Frontal cortex (tissue), 4 donors: ENCODE results near the gene CRIP1. TPM values are rescaled to one million over a fixed set of nuclear protein-coding genes. Genes with fewer than 3 reads are reported as not detected.
A peak's percentile ranks its signal among the peaks of the same experiment; 100 is the strongest.

ENCODE experiments used
- DNase-seq, 2 donors: peaks; one replicate each; pipeline ENCODE4 v3.0.0; 2012; ENCODE audit warnings: low spot score in 2 of 2
- FAIRE-seq: peaks from 2 replicates; lab custom pipeline; 2012; peaks lifted over from hg19 to GRCh38; lab: Jason Lieb, UNC
- total RNA-seq: library from RNA; depleted of rRNA; stranded (reverse); fragments of >200 nt; gene quantifications from one replicate; pipeline ENCODE4 v1.2.3, GENCODE V29; 2014
- donor health status: control.
- donor health status: control.
- donor health status: control.

Gene CRIP1
- total RNA-seq, 1 donor from 2014 or later: not detected

GRCh38 chr14:105450123-105450505, 36.6 kb upstream of the CRIP1 start:
- no peak for DNase-seq
- FAIRE-seq: no peak

DNA sequence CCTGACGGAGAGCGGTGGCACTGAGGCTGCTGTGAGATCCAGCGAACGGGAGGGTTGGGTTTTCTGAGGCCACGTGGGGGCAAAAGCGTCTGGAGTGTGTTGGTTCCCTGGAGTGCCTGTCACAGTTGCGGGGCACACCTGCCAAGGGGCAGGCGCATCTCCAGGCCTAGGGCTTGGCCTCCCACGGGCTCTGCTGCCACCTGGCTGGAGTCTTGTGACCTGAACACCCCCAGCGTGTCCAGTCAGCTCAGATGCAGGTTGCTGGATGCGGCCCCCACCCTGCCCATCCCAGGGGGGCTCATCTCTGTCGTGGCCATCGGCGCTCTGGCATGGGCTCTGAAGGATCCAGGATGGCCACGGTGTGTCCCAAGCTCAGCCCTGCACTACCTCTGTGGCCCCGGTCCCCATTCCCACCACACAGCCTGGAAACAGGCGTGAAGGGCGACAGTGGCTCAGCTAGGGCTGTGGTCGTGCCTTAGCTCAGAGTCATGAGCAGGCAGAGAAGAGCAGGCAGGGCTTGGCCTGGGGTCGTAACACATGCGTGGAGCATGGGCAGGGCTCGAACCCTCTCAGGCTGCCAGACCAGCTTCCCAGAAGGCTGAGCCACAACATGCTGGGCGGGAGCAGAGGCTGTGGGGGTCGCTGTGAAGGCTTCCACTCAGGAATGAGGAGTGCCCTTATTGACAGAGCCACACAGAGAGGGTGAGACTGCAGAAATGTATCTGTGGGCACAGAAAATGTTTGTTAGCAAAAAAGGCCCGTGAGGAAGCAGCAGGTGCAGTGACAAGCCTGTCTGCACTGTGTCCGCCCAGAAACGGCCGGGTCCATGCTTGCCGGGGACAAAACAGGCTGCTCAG, 35.6 kb upstream of the CRIP1 start:
- DNase-seq: no peak
- FAIRE-seq: no peak

- DNase-seq (no peak), FAIRE-seq (no peak)
Observed at GRCh38 chr14:105452963-105453362, 33.7 kb upstream of the CRIP1 start.

DNA sequence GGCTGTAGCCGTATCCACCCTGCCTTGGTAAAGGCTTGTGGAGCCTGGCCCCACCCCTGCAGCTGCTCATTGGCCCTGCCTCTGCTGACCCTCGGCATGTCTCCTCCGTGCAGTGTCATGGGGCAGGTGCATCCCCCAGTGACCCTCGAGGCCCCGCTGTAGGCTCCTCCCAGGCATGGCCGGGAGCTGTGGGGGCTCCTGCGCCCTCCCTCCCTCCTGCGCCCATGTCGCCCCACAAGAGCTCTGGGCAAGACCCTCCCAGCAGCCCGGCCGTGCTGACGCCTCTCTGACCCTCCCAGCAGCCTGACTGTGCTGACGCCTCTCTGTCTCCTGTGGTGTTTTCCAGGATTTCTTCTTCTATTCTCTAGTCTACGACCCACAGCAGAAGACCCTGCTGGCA, 32.8 kb upstream of the CRIP1 start:
- no peak for FAIRE-seq
- no peak for DNase-seq

- FAIRE-seq (no peak), DNase-seq (no peak)
Observed at GRCh38 chr14:105455086-105455640, 31.5 kb upstream of the CRIP1 start.

DNA sequence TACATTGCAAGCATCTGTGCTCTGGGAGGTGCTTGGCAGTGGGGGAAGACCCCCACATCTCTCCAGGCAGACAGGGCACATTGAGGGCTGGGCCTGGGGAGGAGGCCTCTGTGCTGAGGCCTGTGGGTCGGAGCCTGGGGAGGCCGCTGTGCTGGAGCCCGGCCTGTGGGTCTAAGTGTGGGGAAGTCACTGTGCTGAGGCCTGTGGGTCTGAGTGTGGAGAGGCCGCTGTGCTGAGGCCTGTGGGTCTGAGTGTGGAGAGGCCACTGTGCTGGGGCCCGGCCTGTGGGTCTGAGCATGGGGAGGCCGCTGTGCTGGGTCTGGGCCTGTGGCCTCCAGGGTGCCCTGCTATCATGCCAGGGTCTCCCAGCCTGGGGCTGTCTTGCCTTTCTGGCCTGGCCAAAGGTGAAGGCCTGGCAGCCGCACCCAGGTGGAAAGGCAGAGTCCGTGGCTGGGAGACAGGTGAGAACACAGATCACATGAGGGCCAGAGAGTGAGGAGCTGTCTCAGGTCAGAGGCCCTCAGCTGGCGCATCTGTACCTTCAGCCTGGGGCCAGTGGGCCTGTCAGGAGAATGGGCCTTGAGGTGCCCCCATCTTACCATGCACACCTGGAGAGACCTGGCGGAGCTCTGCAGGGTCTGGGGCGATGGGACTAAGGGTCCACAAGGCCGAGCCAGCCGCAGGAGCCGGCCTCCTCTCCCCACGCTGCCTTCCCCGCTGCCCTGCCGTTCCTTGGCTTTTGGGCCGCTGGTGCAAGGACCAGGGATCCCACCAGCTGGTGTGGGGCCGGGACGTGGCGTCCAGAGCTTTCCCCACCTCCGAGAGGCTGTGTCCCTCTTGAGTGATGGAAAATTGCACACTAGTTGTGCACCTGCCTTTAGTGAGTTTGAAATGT, 30.7 kb upstream of the CRIP1 start:
- no peak for FAIRE-seq

DNA sequence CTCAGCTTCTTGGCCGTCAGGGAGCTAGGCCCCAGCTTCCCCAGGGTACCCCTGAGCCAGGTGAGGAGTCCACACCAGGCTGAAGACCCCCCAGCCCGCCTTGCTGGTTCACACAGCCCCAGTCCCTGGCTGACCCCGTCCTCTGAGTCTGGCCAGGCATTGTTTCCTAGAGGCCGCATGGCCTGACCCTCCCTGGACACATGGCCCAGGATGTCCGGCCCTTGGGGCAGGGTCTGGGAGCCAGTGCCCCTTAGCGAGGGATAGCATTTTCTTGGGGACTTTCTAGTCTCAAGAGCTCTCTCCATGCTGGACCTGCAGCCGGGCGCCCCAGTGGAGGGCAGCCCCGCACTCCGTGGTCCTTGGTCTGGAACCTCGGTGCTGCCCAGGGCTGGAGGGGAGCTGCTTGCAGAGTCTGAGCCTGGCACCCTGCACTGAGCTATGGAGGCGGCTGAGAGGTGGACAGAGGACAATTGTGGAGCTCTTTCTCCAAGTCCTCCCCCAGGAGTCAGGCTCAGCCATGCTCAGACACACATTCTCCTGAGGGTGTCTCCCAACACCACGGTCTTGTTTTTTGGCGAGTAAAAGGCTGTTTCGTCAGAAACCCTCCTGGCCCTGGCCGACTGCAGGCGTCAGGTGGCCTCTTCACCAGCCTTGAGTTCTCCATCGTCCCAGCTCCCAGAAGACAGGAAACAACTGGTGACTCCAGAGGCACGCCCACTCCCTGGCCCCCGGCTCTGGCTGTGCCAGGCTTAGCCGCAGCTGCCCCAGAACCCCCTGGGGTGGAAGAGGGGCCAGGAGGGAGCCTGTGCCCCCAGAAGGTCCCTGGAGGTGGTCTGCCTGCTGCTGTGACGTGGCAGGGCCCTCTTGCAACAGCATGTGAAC, 29.7 kb upstream of the CRIP1 start:
- DNase-seq (peak in 1 of 2 donors; percentile 69), FAIRE-seq (no peak)

More for the DNA sequence above, 30.7 kb upstream of the CRIP1 start:
- no peak for DNase-seq

- FAIRE-seq (no peak), DNase-seq (no peak)
Observed at GRCh38 chr14:105458010-105458409, 28.7 kb upstream of the CRIP1 start.

DNA sequence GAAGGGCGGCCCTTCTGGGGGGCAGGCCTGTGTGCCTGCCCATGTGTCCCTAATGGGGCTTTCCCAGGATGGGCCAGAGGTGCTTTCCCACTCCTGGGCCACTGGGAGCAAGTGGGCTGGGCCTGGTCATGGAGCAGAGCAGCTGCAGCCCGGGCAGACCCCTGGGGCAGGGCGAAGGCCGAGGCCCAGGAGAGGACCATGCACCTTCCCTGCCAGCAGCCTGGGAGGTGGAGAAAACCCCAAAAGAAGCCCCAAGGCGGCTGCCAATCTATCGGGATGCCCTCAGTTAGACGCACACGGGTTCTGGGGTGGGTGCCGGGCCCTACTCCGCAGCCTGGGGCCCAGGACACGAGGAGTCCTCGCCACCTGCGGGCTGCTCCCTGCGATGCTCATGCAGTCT, 28.1 kb upstream of the CRIP1 start:
- DNase-seq (no peak), FAIRE-seq (no peak)

GRCh38 chr14:105460116-105460515, 26.6 kb upstream of the CRIP1 start:
- DNase-seq (no peak), FAIRE-seq (no peak)

DNA sequence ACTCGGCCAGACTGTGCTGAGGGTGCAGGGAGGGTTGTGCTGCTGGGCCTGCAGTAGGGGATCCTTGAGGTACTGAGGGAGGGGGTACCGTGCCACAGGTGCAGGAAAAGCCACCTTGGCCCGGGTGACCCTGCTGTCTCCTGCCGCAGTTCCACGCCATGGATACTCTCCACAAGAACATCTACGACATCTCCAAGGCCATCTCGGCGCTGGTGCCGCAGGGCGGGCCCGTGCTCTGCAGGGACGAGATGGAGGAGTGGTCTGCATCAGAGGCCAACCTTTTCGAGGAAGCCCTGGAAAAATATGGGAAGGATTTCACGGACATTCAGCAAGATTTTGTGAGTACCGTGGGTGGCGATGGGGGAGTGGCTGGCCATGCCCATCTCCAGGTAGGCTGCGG, 26.1 kb upstream of the CRIP1 start:
- FAIRE-seq: no peak
- DNase-seq: no peak

GRCh38 chr14:105461903-105462302, 24.8 kb upstream of the CRIP1 start:
- FAIRE-seq: no peak

DNA sequence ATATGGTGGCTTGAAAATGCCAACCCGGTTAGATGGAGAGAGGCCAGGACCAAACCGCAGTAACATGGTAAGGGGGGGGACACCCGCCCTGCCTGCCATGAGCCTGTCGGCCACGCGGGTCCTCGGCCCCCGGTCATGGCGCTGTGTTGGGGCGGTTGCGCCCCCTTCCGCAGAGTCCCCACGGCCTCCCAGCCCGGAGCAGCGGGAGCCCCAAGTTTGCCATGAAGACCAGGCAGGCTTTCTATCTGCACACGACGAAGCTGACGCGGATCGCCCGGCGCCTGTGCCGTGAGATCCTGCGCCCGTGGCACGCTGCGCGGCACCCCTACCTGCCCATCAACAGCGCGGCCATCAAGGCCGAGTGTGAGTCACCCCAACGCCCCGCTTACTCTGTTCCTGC, 22.2 kb upstream of the CRIP1 start:
- no peak for FAIRE-seq
- no peak for DNase-seq

More at GRCh38 chr14:105461903-105462302, 24.8 kb upstream of the CRIP1 start:
- DNase-seq: no peak

DNA sequence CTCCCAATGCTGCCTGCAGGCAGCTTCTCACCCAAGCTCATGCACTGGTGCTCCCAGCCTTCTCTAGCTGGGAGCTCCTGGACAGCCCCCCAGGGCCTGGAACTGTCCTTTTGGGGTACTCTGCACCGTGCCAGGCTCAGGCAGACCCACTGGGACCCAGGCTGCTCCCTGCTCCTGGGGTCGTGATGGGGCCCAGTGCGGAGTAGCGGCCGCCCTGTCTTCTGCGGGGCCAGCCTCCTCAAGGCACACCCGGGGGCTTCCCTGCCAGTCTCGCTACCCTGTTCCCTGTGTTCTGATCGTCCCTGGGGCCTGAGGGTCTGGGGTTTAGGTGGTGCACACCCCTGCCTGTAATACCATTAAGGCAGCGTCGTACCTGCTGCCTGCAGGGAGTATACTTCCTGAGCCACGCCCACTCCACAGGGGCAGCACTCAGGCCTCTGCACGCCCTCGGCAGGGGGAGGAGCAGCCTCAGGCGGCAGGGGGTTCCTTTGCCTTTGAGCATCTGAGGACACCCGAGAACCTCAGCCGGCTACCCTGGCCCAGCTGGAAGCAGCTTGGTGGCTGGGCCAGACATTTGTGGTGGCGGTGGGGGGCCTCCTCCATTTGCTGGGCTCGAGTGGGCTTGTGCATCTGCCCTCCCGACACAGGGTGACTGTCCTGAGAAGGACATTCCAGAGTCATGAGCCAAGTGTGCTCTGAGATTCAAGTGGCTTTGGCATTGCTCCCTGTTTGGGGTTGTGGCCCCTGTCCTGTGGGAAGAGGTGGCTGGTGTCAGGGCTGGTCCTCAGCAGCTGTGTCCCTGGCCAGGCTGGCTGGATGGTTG, 21.3 kb upstream of the CRIP1 start:
- FAIRE-seq (no peak), DNase-seq (peak; percentile 41 to 55)

GRCh38 chr14:105466531-105467248, 20.0 kb upstream of the CRIP1 start:
- FAIRE-seq: no peak

GRCh38 chr14:105467249-105467941, 19.3 kb upstream of the CRIP1 start:
- no peak for FAIRE-seq
- peak in 1 of 2 donors; percentile 36 for DNase-seq

More at GRCh38 chr14:105466531-105467248, 20.0 kb upstream of the CRIP1 start:
- no peak for DNase-seq

GRCh38 chr14:105467942-105468471, 18.7 kb upstream of the CRIP1 start:
- FAIRE-seq (no peak), DNase-seq (no peak)
